Smooth muscle cell (in vitro differentiated cells): ENCODE measurements around the gene SHISA9. TPM values are rescaled to one million over a fixed set of nuclear protein-coding genes. Genes with fewer than 3 reads are reported as not detected.

ENCODE experiments used
- DNase-seq: peaks from one replicate; lab custom pipeline; 2025; ENCODE audit not compliant: unreplicated experiment; lab: John Stamatoyannopoulos, UW
- H2AFZ ChIP-seq: fragments of 200-600 bp; sonication (generic); 2 replicates; pipeline ENCODE4 v1.6.0; 2016; ENCODE audit warnings: antibody characterized with exemption, low read depth, mild to moderate bottlenecking
- H3F3A ChIP-seq: fragments of 200-600 bp; sonication (generic); 2 replicates; pipeline ENCODE4 v1.6.0; 2017; ENCODE audit warnings: antibody characterized with exemption, low read depth
- H3K27ac ChIP-seq: fragments of 200-600 bp; sonication (generic); 2 replicates; pipeline ENCODE4 v1.5.1; 2016; ENCODE audit warnings: low read depth, mild to moderate bottlenecking
- H3K27me3 ChIP-seq: fragments of 200-600 bp; sonication (generic); 2 replicates; pipeline ENCODE4 v1.6.1; 2016; ENCODE audit warnings: low read depth, mild to moderate bottlenecking
- H3K36me3 ChIP-seq: fragments of 200-600 bp; sonication (generic); 2 replicates; pipeline ENCODE4 v1.5.1; 2016; ENCODE audit warnings: low read depth
- H3K4me1 ChIP-seq: fragments of 200-600 bp; sonication (generic); 2 replicates; pipeline ENCODE4 v1.5.1; 2016; ENCODE audit warnings: low read depth
- H3K4me2 ChIP-seq: fragments of 200-600 bp; sonication (generic); 2 replicates; pipeline ENCODE4 v1.6.0; 2016; ENCODE audit warnings: mild to moderate bottlenecking
- H3K4me3 ChIP-seq: fragments of 200-600 bp; sonication (generic); 2 replicates; pipeline ENCODE4 v1.5.1; 2016; ENCODE audit warnings: mild to moderate bottlenecking
- H3K79me2 ChIP-seq: fragments of 200-600 bp; sonication (generic); 2 replicates; pipeline ENCODE4 v1.6.0; 2016; ENCODE audit warnings: low read depth, mild to moderate bottlenecking
- H3K9ac ChIP-seq: fragments of 200-600 bp; sonication (generic); 2 replicates; pipeline ENCODE4 v1.6.0; 2016; ENCODE audit warnings: low read depth
- H3K9me3 ChIP-seq: fragments of 200-600 bp; sonication (generic); replicated peaks from 2 replicates; pipeline ENCODE4 v1.5.1; 2016; ENCODE audit warnings: low read depth
- H4K20me1 ChIP-seq: fragments of 200-600 bp; sonication (generic); 2 replicates; pipeline ENCODE4 v1.6.0; 2016; ENCODE audit warnings: low read depth
- WGBS: methylation state at CpG from one replicate; pipeline ENCODE4 v1.1.7; 2016; ENCODE audit warnings: low lambda C conversion rate; 5-methylcytosine and 5-hydroxymethylcytosine counted together
- polyA plus RNA-seq: library from polyadenylated mRNA; unstranded; fragments of >200 nt; fragmentation: Nextera tagmentation; extraction: Ambion mirVana; gene quantifications from 2 replicates; pipeline ENCODE4 v1.2.1, GENCODE V29; 2016
- total RNA-seq: library from RNA; depleted of rRNA; stranded (reverse); fragments of >200 nt; gene quantifications from 2 replicates; pipeline ENCODE4 v1.2.3, GENCODE V29; 2014
- TF ChIP-seq, protein P1 (sequence below): fragments of 200-600 bp; sonication (generic); IDR thresholded peaks from 2 replicates; pipeline ENCODE4 v1.5.1; 2017; ENCODE audit warnings: borderline replicate concordance, mild to moderate bottlenecking, antibody characterized with exemption; ENCODE audit not compliant: insufficient read depth, poor library complexity, severe bottlenecking

SHISA9 gene
- total and polyA plus RNA-seq, 2 experiments from 2014 or later = 0.09 TPM; not detected in 1

- Histone ChIP-seq H2AFZ (no peak overlapping the region), H3K79me2 (no peaks in the 10 kb centered on the region), H3K9me3 (no peaks in the 10 kb centered on the region), H3K36me3 (no peaks in the 10 kb centered on the region), H3K4me1 (peaks cover 9% of the 10 kb centered on the region), H4K20me1 (no peaks in the 10 kb centered on the region), H3K9ac (no peak overlapping the region), H3K27ac (no peak overlapping the region), H3K27me3 (no peaks in the 10 kb centered on the region), H3K4me3 (no peak overlapping the region), H3K4me2 (no peak overlapping the region), H3F3A (no peaks in the 10 kb centered on the region)
- TF ChIP-seq, protein P1, sequence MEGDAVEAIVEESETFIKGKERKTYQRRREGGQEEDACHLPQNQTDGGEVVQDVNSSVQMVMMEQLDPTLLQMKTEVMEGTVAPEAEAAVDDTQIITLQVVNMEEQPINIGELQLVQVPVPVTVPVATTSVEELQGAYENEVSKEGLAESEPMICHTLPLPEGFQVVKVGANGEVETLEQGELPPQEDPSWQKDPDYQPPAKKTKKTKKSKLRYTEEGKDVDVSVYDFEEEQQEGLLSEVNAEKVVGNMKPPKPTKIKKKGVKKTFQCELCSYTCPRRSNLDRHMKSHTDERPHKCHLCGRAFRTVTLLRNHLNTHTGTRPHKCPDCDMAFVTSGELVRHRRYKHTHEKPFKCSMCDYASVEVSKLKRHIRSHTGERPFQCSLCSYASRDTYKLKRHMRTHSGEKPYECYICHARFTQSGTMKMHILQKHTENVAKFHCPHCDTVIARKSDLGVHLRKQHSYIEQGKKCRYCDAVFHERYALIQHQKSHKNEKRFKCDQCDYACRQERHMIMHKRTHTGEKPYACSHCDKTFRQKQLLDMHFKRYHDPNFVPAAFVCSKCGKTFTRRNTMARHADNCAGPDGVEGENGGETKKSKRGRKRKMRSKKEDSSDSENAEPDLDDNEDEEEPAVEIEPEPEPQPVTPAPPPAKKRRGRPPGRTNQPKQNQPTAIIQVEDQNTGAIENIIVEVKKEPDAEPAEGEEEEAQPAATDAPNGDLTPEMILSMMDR = no peak
- WGBS = 69% methylated on average over 6 of the region's 6 CpGs
- no peak for DNase-seq
These were observed 111.6 kb downstream of the SHISA9 start for GRCh38 chr16:13013043-13013442.

GRCh38 chr16:13014476-13014875 is 113.1 kb downstream of the SHISA9 start:
- peaks cover 9% of the 10 kb centered on the region for H3K4me1 ChIP-seq
- H4K20me1 ChIP-seq = no peaks in the 10 kb centered on the region
- H3K4me2 ChIP-seq = no peak overlapping the region
- no peaks in the 10 kb centered on the region for H3K79me2 ChIP-seq
- H3K27me3 ChIP-seq = no peaks in the 10 kb centered on the region
- H3K4me3 ChIP-seq = no peak overlapping the region
- no peak for DNase-seq
- H3K9ac ChIP-seq = no peak overlapping the region
- no peak overlapping the region for H3K27ac ChIP-seq
- no peaks in the 10 kb centered on the region for H3K9me3 ChIP-seq
- H3K36me3 ChIP-seq = no peaks in the 10 kb centered on the region
- H3F3A ChIP-seq = no peaks in the 10 kb centered on the region
- TF ChIP-seq, protein P1 = no peak
- no peak overlapping the region for H2AFZ ChIP-seq
- WGBS = 24% methylated on average over 2 of the region's 2 CpGs

DNA sequence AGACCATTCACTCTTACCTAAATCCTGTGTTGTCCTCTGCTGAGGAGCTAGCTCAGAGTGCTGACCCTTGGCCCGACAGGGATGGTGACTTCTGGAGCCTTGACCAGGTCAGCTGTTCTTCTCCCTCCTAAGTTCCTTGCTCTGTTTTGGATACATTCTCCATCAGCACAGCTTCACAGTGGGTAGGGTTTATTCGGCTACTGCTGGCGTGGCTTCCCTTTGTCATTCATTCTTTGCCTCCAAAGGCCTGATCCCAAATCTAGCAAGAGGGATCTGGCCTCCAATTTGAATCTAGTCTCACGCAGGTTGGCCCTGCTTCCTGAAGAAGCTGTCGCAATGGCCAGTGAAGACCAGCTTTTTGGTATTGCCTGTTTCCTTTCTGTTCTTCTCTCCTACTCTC is 116.6 kb downstream of the SHISA9 start:
- no peak overlapping the region for H2AFZ ChIP-seq
- no peak overlapping the region for H3K4me2 ChIP-seq
- H3K79me2 ChIP-seq = no peaks in the 10 kb centered on the region
- H3K4me3 ChIP-seq = no peak overlapping the region
- no peaks in the 10 kb centered on the region for H3K27me3 ChIP-seq
- no peaks in the 10 kb centered on the region for H4K20me1 ChIP-seq
- H3K36me3 ChIP-seq = no peaks in the 10 kb centered on the region
- no peak overlapping the region for H3K27ac ChIP-seq
- H3K4me1 ChIP-seq = peaks cover 9% of the 10 kb centered on the region
- WGBS = 74% methylated on average over 5 of the region's 5 CpGs
- H3K9ac ChIP-seq = no peak overlapping the region
- no peaks in the 10 kb centered on the region for H3K9me3 ChIP-seq
- no peak for DNase-seq
- TF ChIP-seq, protein P1 = no peak
- H3F3A ChIP-seq = no peaks in the 10 kb centered on the region

- Histone ChIP-seq H3K36me3 (no peaks in the 10 kb centered on the region), H2AFZ (no peak overlapping the region), H3K79me2 (no peaks in the 10 kb centered on the region), H3K4me2 (no peak overlapping the region), H3K9me3 (no peaks in the 10 kb centered on the region), H3K27ac (no peak overlapping the region), H4K20me1 (no peaks in the 10 kb centered on the region), H3K4me1 (no peaks in the 10 kb centered on the region), H3F3A (no peaks in the 10 kb centered on the region), H3K4me3 (no peak overlapping the region), H3K9ac (no peak overlapping the region), H3K27me3 (no peaks in the 10 kb centered on the region)
- 69% methylated on average over 7 of the region's 7 CpGs for WGBS
- no peak for DNase-seq
- TF ChIP-seq, protein P1 = no peak
These were observed 120.6 kb downstream of the SHISA9 start for GRCh38 chr16:13021996-13022395.
